Measurements from ENCODE around the gene CERK. TPM values are rescaled to one million over a fixed set of nuclear protein-coding genes. Genes with fewer than 3 reads are reported as not detected.
A peak's percentile ranks its signal among the peaks of the same experiment; 100 is the strongest.

CERK gene
- total RNA-seq, 1 donor from 2014 or later, result 67.5 TPM

GRCh38 chr22:46660604-46661201 is 77.3 kb downstream of the CERK start:
- H3K36me3 Mint-ChIP-seq, result no peaks in the 10 kb centered on the region
- H3K27ac Mint-ChIP-seq, result peak overlapping the region; percentile 16
- no peaks in the 10 kb centered on the region for H3K27me3 Mint-ChIP-seq
- peak; percentile 25 for TF ChIP-seq CTCF (conservative IDR thresholded peaks at IDR 0.05)
- DNase-seq (ENCODE audit: extremely low spot score, unreplicated experiment), result no peak
- peaks cover 14% of the 10 kb centered on the region for H3K4me1 Mint-ChIP-seq (ENCODE audit: unreplicated experiment)
- H3K9me3 Mint-ChIP-seq, result no peaks in the 10 kb centered on the region
- no peak overlapping the region for H3K4me3 Mint-ChIP-seq

GRCh38 chr22:46659791-46660186 is 78.3 kb downstream of the CERK start:
- no peak for DNase-seq (ENCODE audit: extremely low spot score, unreplicated experiment)
- Mint-ChIP-seq H3K27me3 (no peaks in the 10 kb centered on the region), H3K4me3 (no peak overlapping the region), H3K4me1 (ENCODE audit: unreplicated experiment) (peaks cover 14% of the 10 kb centered on the region), H3K27ac (peak overlapping the region; percentile 16), H3K9me3 (no peaks in the 10 kb centered on the region), H3K36me3 (no peaks in the 10 kb centered on the region)
- TF ChIP-seq CTCF (conservative IDR thresholded peaks at IDR 0.05), result no peak

GRCh38 chr22:46659059-46659790 is 78.8 kb downstream of the CERK start:
- no peak for DNase-seq (ENCODE audit: extremely low spot score, unreplicated experiment)
- Mint-ChIP-seq H3K36me3 (no peaks in the 10 kb centered on the region), H3K27me3 (no peaks in the 10 kb centered on the region), H3K4me1 (ENCODE audit: unreplicated experiment) (peaks cover 14% of the 10 kb centered on the region), H3K4me3 (no peak overlapping the region), H3K27ac (no peak overlapping the region), H3K9me3 (no peaks in the 10 kb centered on the region)
- no peak for TF ChIP-seq CTCF (conservative IDR thresholded peaks at IDR 0.05)

- H3K9me3 Mint-ChIP-seq, result no peaks in the 10 kb centered on the region
- H3K27ac Mint-ChIP-seq, result no peak overlapping the region
- H3K4me1 Mint-ChIP-seq (ENCODE audit: unreplicated experiment), result peaks cover 14% of the 10 kb centered on the region
- no peaks in the 10 kb centered on the region for H3K36me3 Mint-ChIP-seq
- no peak overlapping the region for H3K4me3 Mint-ChIP-seq
- TF ChIP-seq CTCF (conservative IDR thresholded peaks at IDR 0.05), result no peak
- H3K27me3 Mint-ChIP-seq, result no peaks in the 10 kb centered on the region
- no peak for DNase-seq (ENCODE audit: extremely low spot score, unreplicated experiment)
Measured at GRCh38 chr22:46657996-46658947, 79.8 kb downstream of the CERK start.

- H3K4me1 Mint-ChIP-seq (ENCODE audit: unreplicated experiment), result peaks cover 18% of the 10 kb centered on the region
- no peak overlapping the region for H3K4me3 Mint-ChIP-seq
- DNase-seq (ENCODE audit: extremely low spot score, unreplicated experiment), result no peak
- no peaks in the 10 kb centered on the region for H3K27me3 Mint-ChIP-seq
- H3K27ac Mint-ChIP-seq, result no peak overlapping the region
- no peaks in the 10 kb centered on the region for H3K9me3 Mint-ChIP-seq
- TF ChIP-seq CTCF (conservative IDR thresholded peaks at IDR 0.05), result no peak
- H3K36me3 Mint-ChIP-seq, result no peaks in the 10 kb centered on the region
Measured at GRCh38 chr22:46657655-46657953, 80.4 kb downstream of the CERK start.
